Activated T-helper 17 cell treated with anti-CD3 and anti-CD28 coated beads, Interleukin-2, amount 50 U/mL, for 72 hours (primary cell): Measurements from ENCODE around the gene GUK1. TPM values are rescaled to one million over a fixed set of nuclear protein-coding genes. Genes with fewer than 3 reads are reported as not detected.
"Not testable (repeated sequence)": the region's sequence is repeated elsewhere in the genome, so short reads cannot be mapped to it uniquely, and the experiment has no call there.

Experiments
- ATAC-seq: fragments of 150-1000 bp; cut with Tn5 transposase; replicated peaks from 2 replicates; pipeline ENCODE4 v1.10.0; 2021; ENCODE audit warnings: mild to moderate bottlenecking, moderate library complexity
- H3K27ac Mint-ChIP-seq: one replicate; pipeline ENCODE4 v1.8.0; 2022; ENCODE audit warnings: mixed read lengths
- H3K27me3 Mint-ChIP-seq: one replicate; pipeline ENCODE4 v1.8.0; 2022; ENCODE audit warnings: mixed read lengths
- H3K36me3 Mint-ChIP-seq: one replicate; pipeline ENCODE4 v1.8.0; 2022; ENCODE audit warnings: low read depth, mild to moderate bottlenecking, mixed read lengths
- H3K4me1 Mint-ChIP-seq: one replicate; pipeline ENCODE4 v1.8.0; 2022; ENCODE audit warnings: mixed read lengths
- H3K4me3 Mint-ChIP-seq: one replicate; pipeline ENCODE4 v1.8.0; 2022; ENCODE audit warnings: mild to moderate bottlenecking, mixed read lengths
- H3K9me3 Mint-ChIP-seq: one replicate; pipeline ENCODE4 v1.8.0; 2022; ENCODE audit warnings: mixed read lengths
- total RNA-seq, 2 donors: library from RNA; stranded (reverse); gene quantifications; one replicate each; pipeline ENCODE4 v1.2.3, GENCODE V29; 2022

GUK1 gene
- total RNA-seq, 2 donors from 2014 or later: 284 to 285 TPM

GRCh38 chr1:228109962-228110488 lies 30.1 kb upstream of the GUK1 start:
- H3K9me3 Mint-ChIP-seq: no peaks in the 10 kb centered on the region
- peaks cover 5% of the 10 kb centered on the region for H3K4me1 Mint-ChIP-seq
- ATAC-seq: no peak
- peak overlapping the region; percentile 90 for H3K4me3 Mint-ChIP-seq
- H3K27me3 Mint-ChIP-seq: no peaks in the 10 kb centered on the region
- peaks cover 18% of the 10 kb centered on the region for H3K36me3 Mint-ChIP-seq
- peak overlapping the region; percentile 91 for H3K27ac Mint-ChIP-seq

GRCh38 chr1:228110556-228110955 lies 29.5 kb upstream of the GUK1 start:
- H3K36me3 Mint-ChIP-seq: peaks cover 18% of the 10 kb centered on the region
- H3K27ac Mint-ChIP-seq: no peak overlapping the region
- H3K27me3 Mint-ChIP-seq: no peaks in the 10 kb centered on the region
- no peaks in the 10 kb centered on the region for H3K9me3 Mint-ChIP-seq
- peak overlapping the region; percentile 90 for H3K4me3 Mint-ChIP-seq
- H3K4me1 Mint-ChIP-seq: peaks cover 5% of the 10 kb centered on the region
- no peak for ATAC-seq

- H3K36me3 Mint-ChIP-seq: peaks cover 16% of the 10 kb centered on the region
- ATAC-seq, H3K27ac Mint-ChIP-seq, H3K27me3 Mint-ChIP-seq, H3K4me1 Mint-ChIP-seq, H3K9me3 Mint-ChIP-seq, H3K4me3 Mint-ChIP-seq: not testable (repeated sequence)
Observed at GRCh38 chr1:228111315-228111714, 28.8 kb upstream of the GUK1 start.

GRCh38 chr1:228112167-228112566 lies 27.9 kb upstream of the GUK1 start:
- Mint-ChIP-seq H3K27ac (no peak overlapping the region), H3K9me3 (no peaks in the 10 kb centered on the region), H3K4me1 (peaks cover 5% of the 10 kb centered on the region), H3K36me3 (peaks cover 7% of the 10 kb centered on the region), H3K27me3 (no peaks in the 10 kb centered on the region), H3K4me3 (no peak overlapping the region)
- ATAC-seq: no peak

- no peak for ATAC-seq
- H3K4me3 Mint-ChIP-seq: no peak overlapping the region
- no peaks in the 10 kb centered on the region for H3K27me3 Mint-ChIP-seq
- H3K4me1 Mint-ChIP-seq: peaks cover 5% of the 10 kb centered on the region
- H3K36me3 Mint-ChIP-seq: peaks cover 3% of the 10 kb centered on the region
- no peaks in the 10 kb centered on the region for H3K9me3 Mint-ChIP-seq
- no peak overlapping the region for H3K27ac Mint-ChIP-seq
Observed at GRCh38 chr1:228112617-228113016, 27.5 kb upstream of the GUK1 start.

- H3K4me3 Mint-ChIP-seq: no peak overlapping the region
- H3K27me3 Mint-ChIP-seq: no peaks in the 10 kb centered on the region
- ATAC-seq: no peak
- no peaks in the 10 kb centered on the region for H3K36me3 Mint-ChIP-seq
- H3K9me3 Mint-ChIP-seq: no peaks in the 10 kb centered on the region
- H3K27ac Mint-ChIP-seq: no peak overlapping the region
- peaks cover 3% of the 10 kb centered on the region for H3K4me1 Mint-ChIP-seq
Observed at GRCh38 chr1:228114827-228115226, 25.3 kb upstream of the GUK1 start.

- H3K36me3 Mint-ChIP-seq: no peaks in the 10 kb centered on the region
- H3K4me3 Mint-ChIP-seq: no peak overlapping the region
- ATAC-seq: no peak
- no peak overlapping the region for H3K27ac Mint-ChIP-seq
- no peaks in the 10 kb centered on the region for H3K4me1 Mint-ChIP-seq
- H3K27me3 Mint-ChIP-seq: no peaks in the 10 kb centered on the region
- H3K9me3 Mint-ChIP-seq: no peaks in the 10 kb centered on the region
Observed at GRCh38 chr1:228117335-228117734, 22.7 kb upstream of the GUK1 start.

GRCh38 chr1:228118040-228118439 lies 22.0 kb upstream of the GUK1 start:
- H3K27me3 Mint-ChIP-seq: no peaks in the 10 kb centered on the region
- no peaks in the 10 kb centered on the region for H3K36me3 Mint-ChIP-seq
- H3K27ac Mint-ChIP-seq: no peak overlapping the region
- H3K4me1 Mint-ChIP-seq: no peaks in the 10 kb centered on the region
- H3K9me3 Mint-ChIP-seq: no peaks in the 10 kb centered on the region
- H3K4me3 Mint-ChIP-seq: no peak overlapping the region
- no peak for ATAC-seq

GRCh38 chr1:228120351-228120750 lies 19.7 kb upstream of the GUK1 start:
- Mint-ChIP-seq H3K27ac (no peak overlapping the region), H3K27me3 (no peaks in the 10 kb centered on the region), H3K4me1 (no peaks in the 10 kb centered on the region), H3K36me3 (no peaks in the 10 kb centered on the region), H3K4me3 (peak overlapping the region; percentile 42), H3K9me3 (no peaks in the 10 kb centered on the region)
- ATAC-seq: no peak

- peak; percentile 43 for ATAC-seq
Observed at GRCh38 chr1:228120857-228121489, 19.1 kb upstream of the GUK1 start.

GRCh38 chr1:228122921-228123441 lies 17.1 kb upstream of the GUK1 start:
- no peak for ATAC-seq
- Mint-ChIP-seq H3K36me3 (no peaks in the 10 kb centered on the region), H3K4me3 (no peak overlapping the region), H3K27ac (no peak overlapping the region), H3K9me3 (no peaks in the 10 kb centered on the region), H3K4me1 (no peaks in the 10 kb centered on the region), H3K27me3 (no peaks in the 10 kb centered on the region)

More at GRCh38 chr1:228120857-228121489, 19.1 kb upstream of the GUK1 start:
- H3K27ac Mint-ChIP-seq: peak overlapping the region; percentile 19
- peak overlapping the region; percentile 42 for H3K4me3 Mint-ChIP-seq
- H3K9me3 Mint-ChIP-seq: no peaks in the 10 kb centered on the region
- no peaks in the 10 kb centered on the region for H3K4me1 Mint-ChIP-seq
- no peaks in the 10 kb centered on the region for H3K27me3 Mint-ChIP-seq
- H3K36me3 Mint-ChIP-seq: no peaks in the 10 kb centered on the region

GRCh38 chr1:228123505-228123904 lies 16.6 kb upstream of the GUK1 start:
- H3K4me3 Mint-ChIP-seq: no peak overlapping the region
- ATAC-seq: no peak
- H3K27ac Mint-ChIP-seq: no peak overlapping the region
- H3K9me3 Mint-ChIP-seq: no peaks in the 10 kb centered on the region
- no peaks in the 10 kb centered on the region for H3K27me3 Mint-ChIP-seq
- no peaks in the 10 kb centered on the region for H3K36me3 Mint-ChIP-seq
- no peaks in the 10 kb centered on the region for H3K4me1 Mint-ChIP-seq

- Mint-ChIP-seq H3K4me3 (no peak overlapping the region), H3K27me3 (no peaks in the 10 kb centered on the region), H3K27ac (no peak overlapping the region), H3K36me3 (no peaks in the 10 kb centered on the region), H3K4me1 (no peaks in the 10 kb centered on the region), H3K9me3 (no peaks in the 10 kb centered on the region)
- ATAC-seq: no peak
Observed at GRCh38 chr1:228125185-228125584, 14.9 kb upstream of the GUK1 start.

GRCh38 chr1:228131766-228132165 lies 8.3 kb upstream of the GUK1 start:
- H3K36me3 Mint-ChIP-seq: no peaks in the 10 kb centered on the region
- H3K9me3 Mint-ChIP-seq: no peaks in the 10 kb centered on the region
- H3K4me1 Mint-ChIP-seq: no peaks in the 10 kb centered on the region
- H3K27me3 Mint-ChIP-seq: no peaks in the 10 kb centered on the region
- no peak overlapping the region for H3K27ac Mint-ChIP-seq
- no peak for ATAC-seq
- H3K4me3 Mint-ChIP-seq: no peak overlapping the region

- H3K9me3 Mint-ChIP-seq: no peaks in the 10 kb centered on the region
- no peak for ATAC-seq
- no peak overlapping the region for H3K4me3 Mint-ChIP-seq
- no peak overlapping the region for H3K27ac Mint-ChIP-seq
- no peaks in the 10 kb centered on the region for H3K36me3 Mint-ChIP-seq
- H3K4me1 Mint-ChIP-seq: no peaks in the 10 kb centered on the region
- no peaks in the 10 kb centered on the region for H3K27me3 Mint-ChIP-seq
Observed at GRCh38 chr1:228134591-228134990, 5.5 kb upstream of the GUK1 start.
